TTC549 (cell line): ENCODE measurements around the gene MACROH2A2.
"Not testable (repeated sequence)": the region's sequence is repeated elsewhere in the genome, so short reads cannot be mapped to it uniquely, and the experiment has no call there.

Experiments
- FAIRE-seq: peaks from 2 replicates; lab custom pipeline; 2012; peaks lifted over from hg19 to GRCh38; lab: Jason Lieb, UNC

The MACROH2A2 gene

DNA sequence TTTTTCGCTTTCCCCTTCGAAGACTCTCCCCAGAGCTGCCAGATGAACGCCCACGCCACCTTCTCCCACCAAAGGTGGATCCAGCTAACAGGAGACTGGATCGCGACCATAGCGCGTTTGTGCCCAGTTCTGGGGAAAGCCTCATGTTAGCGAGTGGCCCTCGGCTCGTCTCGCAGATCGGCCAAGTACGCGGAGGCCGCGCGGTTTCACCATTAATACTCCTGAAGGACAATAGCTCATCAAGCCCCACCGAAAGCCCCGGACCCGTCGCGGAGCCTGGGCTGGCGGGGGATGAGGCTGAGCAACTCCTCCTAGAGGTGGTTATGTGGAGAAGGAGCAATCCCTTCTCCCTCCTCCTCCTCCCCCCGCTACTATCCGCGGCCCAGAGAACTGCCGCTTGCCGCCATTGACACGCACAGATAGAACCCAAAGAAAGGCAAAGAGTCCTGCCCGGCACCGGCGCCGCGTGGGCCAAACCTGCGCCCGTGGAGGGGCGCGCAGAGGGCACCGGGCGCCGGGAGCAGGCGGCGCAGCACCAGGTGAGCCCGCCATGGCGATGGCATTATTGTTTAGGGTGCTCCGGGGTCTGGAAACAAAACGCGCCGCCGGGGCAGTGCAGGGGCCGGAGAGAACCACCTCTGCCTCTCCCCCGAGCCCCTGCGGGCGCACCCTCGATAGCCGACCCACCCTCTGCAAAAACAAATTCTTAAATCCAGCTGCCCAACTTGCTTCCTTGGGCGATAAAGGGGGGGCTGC lies at the start of gene MACROH2A2:
MACROH2A2 (plus strand) TSS at position 385 of the 756 bp plus-strand sequence. CDS start 22,813 bp downstream, outside the sequence.
- no peak for FAIRE-seq

DNA sequence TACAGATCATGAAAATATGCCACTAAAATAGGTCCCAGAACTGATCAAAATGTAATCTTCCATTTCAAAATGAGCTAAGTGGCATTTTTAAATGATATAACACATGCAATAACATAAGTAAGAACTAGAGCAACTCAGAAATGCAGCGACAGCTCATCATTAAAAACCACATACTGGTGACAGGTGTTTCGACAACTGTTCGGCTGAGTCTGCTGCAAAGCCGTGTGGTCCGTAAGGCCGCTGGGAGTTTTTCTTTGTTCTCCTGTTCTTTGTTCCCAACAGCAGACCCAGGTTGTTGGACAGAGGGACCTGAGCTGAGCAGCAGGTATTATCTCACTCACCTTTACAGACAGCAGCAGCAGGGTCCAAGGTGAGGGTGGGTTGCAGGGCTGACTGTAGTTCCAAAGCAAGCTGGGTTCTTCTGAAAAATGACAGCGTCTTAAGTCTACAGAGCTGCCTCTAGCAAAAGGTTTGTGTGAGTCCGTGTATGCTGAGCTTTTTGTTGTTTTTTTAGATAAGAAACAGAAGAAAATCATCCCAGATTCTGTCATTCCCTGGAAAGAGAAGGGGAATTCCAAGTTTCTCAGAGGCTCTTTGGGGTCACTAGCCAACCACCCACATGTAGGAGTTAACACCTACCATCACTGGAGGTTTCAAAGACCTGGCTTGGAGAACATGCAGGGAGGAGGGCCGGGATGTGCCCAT lies 45.4 kb upstream of the MACROH2A2 start:
- FAIRE-seq = no peak

DNA sequence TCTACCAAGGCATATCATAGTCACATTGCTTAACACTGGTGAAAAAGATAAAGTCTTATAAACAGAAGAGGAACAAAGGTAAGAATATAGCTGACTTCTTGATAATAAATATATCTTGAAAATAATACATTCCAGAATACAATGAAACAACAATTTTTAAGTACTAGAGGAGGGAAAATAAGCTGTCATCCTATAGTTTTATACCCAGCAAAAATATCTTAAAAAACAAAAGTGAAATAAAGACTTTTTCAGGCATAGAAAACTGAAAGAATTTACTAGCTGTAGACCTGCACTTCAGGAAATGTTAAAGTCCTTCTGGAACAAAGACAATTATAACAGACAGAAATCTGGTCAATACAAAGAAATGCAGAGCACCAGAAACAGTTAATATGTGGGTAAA lies 21.4 kb upstream of the MACROH2A2 start:
- no peak for FAIRE-seq

DNA sequence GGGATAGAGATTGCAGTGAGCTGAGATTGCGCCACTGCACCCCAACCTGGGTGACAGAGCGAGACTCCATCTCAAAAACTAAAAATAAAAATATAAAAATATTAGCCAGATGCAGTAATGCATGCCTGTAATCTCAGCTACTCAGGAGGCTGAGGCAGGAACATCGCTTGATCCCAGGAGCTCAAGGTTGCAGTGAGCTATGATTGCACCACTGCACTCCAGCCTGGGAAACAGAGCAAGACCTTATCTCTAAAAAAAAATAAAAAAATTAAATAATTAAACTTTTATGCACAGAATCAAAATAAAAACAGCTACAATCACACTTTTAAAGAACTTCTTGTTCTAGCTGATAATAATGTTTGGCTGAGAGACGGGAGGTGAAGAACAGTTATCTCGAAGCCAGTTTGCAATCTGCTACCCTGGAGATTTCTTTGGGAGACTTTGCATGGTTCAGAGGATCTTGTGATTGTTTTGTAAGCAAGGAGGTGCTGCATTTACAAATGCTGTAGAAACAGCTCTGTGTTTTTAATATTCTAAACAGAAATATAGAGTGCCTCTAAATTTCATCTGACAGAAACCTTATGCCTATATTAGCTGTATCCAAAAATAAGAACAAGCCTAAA lies 19.9 kb upstream of the MACROH2A2 start:
- no peak for FAIRE-seq

DNA sequence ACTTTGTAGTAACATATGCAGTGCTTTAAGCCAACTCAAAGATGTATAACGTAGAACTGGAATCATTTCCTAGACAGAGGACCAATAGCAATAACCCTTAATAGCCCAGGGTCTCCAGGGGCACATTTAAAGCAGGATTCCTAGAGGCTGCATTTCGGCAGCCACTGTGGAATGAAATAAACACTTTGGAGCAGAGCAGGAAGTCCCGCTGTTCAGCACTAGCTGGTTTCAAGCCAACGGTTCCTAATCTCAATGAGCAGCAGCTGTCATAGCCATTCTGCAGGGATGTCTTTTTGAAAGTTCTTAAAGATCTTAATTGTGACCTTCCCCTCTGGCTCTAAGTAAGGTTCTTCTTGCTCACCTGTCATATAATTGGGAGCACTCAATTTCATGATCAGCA lies 18.4 kb upstream of the MACROH2A2 start:
- no peak for FAIRE-seq

DNA sequence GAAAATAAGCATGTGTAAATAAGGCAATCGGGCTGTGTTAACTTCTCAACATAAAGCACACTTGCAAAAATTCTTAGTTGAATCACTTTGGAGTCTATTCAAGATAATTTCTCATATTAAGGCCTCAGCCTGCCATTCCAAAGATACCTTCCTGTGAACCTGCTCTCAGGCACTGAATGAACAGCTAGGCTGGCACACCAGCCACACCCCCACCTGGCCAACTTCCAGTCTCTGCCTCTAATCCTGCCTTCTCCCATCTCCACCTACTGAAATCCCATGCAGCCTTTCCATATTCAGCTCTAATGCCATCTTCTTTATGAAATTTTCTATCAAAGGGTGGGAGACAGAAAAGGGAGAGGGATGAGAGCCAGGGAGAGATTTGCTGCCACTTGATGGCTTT lies 17.1 kb upstream of the MACROH2A2 start:
- no peak for FAIRE-seq

DNA sequence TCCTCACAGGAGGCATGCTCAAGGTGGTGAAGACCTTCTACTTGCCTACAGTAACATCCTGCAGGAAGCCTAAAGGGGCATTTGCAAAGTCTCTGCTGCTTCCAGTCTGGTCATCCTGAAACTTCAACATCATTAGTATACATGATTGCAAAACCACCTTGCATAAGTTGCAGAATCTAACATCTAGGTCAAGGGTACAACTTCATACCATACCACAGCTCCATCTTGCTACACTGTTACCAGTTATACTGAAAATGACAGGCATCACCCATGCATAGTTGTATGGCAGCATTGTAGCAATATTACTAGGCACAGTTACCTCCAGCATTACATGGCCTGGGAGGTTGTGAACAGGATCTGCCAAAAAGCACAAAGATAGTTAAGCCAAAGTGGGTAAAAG lies 13.7 kb upstream of the MACROH2A2 start:
- no peak for FAIRE-seq

DNA sequence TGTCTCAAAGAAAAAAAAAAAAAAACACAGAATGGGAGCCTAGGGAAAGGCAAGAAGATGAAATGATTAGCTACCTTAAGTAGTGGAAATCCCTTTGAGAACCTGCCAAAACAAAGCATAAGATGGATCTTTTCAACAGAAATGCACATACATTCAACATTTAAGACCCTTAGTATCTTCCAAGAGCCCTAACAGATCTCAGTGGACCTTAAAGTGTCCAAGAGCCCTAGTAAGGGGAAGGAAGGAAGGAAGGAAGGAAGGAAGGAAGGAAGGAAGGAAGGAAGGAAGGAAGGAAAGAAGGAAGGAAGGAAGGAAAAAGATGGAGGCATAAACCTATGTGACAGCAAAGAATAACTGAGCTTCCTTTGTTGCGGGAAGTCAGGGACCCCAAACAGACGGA lies 11.6 kb upstream of the MACROH2A2 start:
- FAIRE-seq = no peak

DNA sequence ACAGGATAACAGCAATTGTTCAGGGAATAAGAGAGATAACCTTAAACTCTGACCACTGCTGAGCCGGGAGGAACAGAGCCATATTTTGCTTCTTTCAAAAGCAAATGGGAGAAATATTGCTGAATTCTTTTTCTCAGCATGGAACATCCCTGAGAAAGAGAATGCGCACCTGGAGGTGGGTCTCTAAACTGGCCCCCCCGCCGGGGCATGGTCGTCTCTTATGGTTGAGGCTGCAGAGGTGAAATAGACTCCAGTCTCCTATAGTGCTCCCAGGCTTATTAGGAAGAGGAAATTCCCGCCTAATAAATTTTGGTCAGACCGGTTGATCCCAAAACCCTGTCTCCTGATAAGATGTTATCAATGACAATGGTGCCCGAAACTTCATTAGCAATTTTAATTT lies 10.9 kb upstream of the MACROH2A2 start:
- not testable (repeated sequence) for FAIRE-seq

DNA sequence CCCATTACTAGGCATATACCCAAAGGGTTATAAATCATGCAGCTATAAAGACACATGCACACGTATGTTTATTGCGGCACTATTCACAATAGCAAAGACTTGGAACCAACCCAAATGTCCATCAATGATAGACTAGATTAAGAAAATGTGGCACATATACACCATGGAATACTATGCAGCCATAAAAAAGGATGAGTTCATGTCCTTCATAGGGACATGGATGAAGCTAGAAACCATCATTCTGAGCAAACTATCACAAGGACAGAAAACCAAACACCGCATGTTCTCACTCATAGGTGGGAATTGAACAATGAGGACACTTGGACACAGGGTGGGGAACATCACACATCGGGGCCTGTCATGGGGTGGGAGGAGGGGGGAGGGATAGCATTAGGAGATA lies 5.6 kb upstream of the MACROH2A2 start:
- FAIRE-seq = not testable (repeated sequence)

DNA sequence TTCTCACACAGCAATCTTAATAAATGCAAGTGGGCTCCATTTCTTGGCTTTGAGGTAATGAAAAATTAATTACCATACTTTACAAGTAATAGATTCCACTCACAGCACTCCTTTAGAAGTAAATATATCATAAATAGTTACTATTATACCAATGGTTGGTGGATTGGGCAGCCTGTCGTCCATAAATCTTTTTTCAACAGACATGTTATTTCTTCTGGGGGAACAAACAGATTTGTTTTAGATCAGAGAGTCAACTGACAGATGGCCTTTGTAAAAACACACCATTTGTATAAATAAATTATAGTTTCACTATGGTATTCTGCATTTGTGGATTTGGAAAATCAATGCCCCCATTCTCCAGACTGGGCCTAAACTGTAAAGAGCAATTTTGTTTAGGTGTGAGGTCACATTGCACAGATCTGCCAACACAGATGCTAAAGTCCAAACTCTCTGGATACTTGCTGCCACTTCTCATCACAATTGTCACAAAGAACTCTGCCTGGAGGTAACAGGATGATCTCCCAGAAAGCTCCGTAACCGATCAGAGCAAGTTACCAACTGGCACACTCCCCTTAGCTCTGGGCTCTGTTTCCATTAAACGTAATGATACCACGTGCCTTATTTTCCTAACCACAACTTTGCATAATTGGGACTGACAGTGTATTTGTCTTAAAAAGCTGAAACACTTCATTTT lies 4.5 kb upstream of the MACROH2A2 start:
- FAIRE-seq = no peak

DNA sequence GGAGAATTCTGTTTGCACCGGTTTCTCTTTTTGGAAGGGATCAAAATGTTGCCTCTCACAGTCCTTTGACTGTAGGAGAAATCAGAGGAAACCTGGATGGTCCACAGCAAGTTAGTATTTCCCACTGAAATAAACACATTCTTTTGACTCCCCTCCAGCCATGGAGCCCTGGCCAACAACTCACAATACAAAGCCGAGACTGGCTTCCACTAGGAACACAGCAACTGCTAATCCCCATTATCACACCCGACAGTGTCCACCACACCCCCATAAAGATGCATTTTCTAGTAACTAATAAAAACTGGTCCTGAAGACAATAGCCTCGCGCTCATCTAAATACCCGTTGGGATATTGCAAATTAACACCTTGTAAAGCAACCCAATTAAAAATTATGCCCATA lies 798 bp upstream of the MACROH2A2 start:
- FAIRE-seq = no peak

DNA sequence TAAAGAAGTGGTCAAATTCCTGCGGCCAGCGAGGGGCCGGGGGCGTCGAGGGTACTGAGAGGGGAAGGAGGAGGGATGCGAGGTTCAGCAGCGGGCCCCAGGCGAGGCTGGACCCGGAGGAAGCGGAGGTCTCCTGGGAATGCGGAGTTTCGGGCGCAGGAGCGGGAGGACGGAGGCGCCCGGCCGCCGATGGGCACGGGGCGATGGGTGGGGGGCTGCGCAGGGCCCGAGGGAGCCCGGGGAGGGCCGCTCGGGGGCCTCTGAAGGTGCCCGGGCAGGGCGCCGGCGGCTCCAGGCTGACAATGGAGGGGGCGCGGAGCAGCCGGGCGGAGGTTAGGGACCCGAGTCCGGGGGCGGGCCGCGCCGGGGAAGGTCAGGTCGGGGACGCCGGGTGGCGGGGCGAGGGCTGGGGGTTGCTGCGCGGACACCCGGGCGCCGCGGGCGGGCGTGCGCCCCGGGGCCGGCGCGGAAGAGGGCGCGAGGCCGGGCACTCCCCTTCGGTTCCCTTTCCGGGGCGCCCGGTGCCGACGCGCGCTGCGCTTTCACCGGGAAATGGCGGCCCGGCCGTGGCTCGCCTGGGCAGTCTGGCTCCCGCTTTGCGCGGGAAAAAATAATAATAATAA lies 683 bp downstream of the MACROH2A2 start:
- FAIRE-seq = no peak

DNA sequence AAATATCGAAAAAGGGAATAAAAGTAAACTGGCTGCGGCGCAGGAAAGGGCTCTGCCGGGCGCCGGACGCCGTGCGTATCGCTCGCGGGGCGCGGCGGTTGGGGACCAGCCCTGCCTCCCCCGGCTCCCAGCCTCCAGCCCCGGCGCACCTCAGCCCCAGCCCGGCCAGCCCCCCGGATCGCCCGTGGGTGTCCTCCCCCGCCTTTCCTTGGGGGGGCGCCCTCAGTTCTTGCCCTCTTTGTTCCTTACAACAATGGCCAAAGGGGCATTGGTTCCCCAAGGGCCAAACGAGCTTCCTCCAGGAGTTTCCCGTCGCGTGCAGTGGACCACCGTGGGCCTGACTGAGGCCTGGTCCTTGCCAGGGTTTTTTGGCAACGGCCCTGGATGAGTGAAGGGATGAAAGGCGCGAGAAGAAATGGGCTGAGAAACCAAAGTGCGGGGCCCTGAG lies 1.2 kb downstream of the MACROH2A2 start:
- no peak for FAIRE-seq

DNA sequence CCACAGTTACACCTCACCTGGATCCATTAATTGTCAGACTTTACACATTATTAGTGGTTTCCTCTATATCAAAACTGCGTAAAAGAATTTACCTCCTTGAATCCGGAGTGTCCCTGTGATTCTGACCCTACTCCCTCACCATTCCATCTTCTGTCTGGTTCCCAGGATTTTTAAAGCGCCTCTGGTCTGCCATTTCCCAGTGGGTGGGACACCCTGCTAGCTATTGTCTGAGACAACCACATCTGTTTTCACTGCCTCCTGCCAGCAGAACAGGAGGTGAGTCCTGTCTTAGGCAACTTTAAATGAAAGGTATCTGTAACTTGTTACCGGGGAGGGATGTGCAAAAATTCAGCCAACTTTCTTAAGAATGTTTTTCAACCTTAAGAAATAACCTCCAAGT lies 2.3 kb downstream of the MACROH2A2 start:
- FAIRE-seq = no peak

DNA sequence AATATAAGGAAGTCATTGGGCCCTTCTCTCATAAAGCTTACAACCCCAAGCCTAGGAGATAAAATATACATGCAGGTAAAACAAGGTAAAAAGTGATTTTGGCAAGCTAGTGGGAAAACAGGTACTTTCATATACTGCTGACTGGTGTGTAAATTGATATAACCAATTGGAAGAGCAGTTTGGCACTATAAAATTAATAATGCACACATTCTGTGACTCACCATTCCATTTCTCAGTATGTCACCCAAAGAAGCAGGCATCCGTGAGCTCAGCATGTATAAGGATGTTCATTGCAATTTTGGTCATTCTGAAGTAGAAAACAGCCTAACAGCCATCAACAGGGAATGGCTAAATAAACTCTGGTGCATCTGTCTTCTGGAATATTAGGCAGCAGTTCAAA lies 2.9 kb downstream of the MACROH2A2 start:
- no peak for FAIRE-seq

DNA sequence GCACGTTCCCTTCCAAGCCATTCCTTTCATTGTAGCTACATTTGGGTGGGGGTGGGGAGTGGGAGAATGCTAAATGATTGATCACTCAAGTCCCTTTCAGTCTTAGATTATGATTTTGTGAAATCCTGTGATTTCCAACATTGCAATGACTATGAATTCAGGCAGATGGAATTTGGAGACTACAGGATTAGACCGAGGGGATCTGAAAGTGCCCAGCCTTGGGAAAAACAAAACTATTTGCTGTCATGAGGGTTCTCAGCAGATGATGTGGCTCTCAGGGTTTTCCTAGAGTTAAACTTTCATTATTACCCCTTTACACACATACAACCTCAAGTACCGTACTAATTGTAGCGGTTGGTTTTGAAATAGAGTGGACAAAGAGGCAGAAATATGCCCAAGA lies 4.7 kb downstream of the MACROH2A2 start:
- FAIRE-seq = no peak

DNA sequence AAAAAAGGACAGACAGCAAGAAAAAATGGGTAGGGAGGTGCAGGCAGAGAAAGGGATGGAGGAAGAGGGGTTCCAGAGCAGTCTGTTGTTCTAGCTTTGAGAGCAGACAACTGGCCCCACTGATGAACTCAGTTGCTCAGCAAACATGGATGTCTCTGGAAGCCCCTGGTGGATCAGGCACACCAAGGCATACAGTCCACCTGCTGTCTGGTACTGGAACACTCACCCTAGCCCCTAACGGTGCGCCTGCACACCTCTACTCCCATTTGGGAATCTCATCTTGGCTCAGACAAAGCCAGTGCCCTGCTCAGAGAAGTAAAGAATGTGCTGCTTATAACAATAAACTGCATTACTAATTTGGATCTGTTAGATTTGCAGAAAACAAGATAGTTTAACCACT lies 7.7 kb downstream of the MACROH2A2 start:
- FAIRE-seq = no peak

DNA sequence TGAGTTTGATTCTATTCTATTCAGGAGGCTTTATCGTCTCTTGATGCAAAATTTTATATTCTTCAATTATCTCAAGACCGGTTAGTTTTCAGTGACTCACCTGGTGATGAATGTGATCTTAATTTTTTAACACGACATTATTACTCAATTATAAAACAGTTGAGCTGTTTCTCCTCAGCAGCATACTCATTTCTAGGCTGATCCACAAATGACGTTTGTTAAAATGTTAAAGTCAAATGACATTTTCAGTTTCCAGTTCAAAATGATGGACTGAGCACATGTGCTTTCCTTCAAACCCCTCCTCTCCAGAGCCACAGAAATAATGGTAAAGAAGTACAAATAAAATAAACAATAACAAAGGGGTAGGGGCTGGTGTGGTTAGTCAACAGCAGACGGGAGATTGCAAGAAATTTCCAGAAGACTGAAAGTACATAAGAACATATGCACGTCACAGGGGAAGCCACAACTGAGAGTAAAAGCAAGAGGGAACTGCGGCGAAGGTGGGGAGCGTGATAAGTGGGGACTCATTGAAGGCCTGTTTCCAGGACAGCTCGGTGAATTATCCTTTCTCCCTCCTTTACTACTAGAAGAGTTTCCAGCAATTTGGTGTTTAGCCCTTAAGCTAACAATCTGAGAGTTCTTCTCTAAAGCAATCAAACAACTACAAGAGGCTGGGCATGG lies 10.9 kb downstream of the MACROH2A2 start:
- no peak for FAIRE-seq

DNA sequence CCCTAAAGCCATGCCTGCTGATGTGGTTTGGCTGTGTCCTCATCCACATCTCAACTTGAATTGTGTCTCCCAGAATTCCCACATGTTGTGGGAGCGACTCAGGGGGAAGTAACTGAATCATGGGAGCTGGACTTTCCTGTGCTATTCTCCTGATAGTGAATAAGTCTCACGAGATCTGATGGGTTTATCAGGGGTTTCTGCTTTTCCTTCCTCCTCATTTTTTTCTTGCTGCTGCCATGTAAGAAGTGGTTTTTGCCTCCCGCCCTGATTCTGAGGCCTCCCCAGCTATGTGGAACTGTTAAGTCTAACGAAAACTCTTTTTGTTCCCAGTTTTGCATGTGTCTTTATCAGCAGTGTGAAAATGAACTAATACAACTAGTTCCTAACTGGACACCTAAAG lies 11.8 kb downstream of the MACROH2A2 start:
- FAIRE-seq = no peak

DNA sequence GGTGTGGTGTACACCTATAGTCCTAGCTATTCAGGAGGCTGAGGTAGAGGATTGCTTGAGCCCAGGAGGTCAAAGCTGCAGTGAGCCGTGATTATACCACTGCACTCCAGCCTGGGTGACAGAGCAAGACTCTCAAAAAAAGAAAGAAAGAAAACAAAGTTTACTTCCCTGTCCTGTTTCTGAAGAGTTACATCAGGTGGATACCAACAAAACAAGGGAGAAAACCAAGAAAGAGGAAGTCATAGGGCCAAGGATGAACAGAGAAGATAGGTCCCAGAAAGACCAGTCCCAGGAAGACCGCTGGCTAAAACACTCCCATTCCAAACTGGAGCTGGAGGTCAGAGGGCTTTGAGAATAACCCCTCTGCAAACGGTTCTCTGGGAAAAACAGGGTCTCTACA lies 13.5 kb downstream of the MACROH2A2 start:
- FAIRE-seq = no peak

DNA sequence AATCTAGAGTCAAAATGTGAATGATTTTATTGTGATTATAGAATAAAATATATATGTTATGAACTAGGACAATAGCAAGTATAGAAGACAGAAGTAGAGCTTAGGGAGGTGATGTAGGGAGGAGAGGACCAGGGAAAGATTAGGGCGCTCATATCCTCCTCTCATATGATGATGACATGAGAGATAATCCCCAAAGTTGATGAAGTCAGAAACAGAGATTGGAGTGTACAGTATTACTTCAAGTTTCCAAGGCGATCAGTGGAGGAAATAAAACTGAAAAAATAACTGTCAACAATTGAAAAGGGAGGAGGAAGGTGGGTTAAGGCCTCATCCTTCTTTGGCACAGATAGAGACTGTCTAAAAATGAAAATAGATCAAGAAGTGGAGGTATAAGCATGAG lies 14.9 kb downstream of the MACROH2A2 start:
- FAIRE-seq = no peak
